Measurements from ENCODE around the gene UBL5.

UBL5 gene

GRCh38 chr19:9857920-9858746 is 30.4 kb downstream of the UBL5 start:
- Histone ChIP-seq H3K36me3 (no peaks in the 10 kb centered on the region), H3K4me3 (ENCODE audit: low read depth, low read length) (no peak overlapping the region), H3K27me3 (no peaks in the 10 kb centered on the region), H3K9me3 (no peaks in the 10 kb centered on the region), H3K4me1 (no peaks in the 10 kb centered on the region)
- no peak for DNase-seq
- TF ChIP-seq CTCF (IDR thresholded peaks at IDR 0.05; ENCODE audit: low read depth, low read length): no peak

GRCh38 chr19:9858766-9859165 is 31.0 kb downstream of the UBL5 start:
- no peak overlapping the region for H3K4me3 ChIP-seq (ENCODE audit: low read depth, low read length)
- no peak for TF ChIP-seq CTCF (IDR thresholded peaks at IDR 0.05; ENCODE audit: low read depth, low read length)

GRCh38 chr19:9860407-9860806 is 32.7 kb downstream of the UBL5 start:
- Histone ChIP-seq H3K9me3 (no peaks in the 10 kb centered on the region), H3K36me3 (no peaks in the 10 kb centered on the region), H3K27me3 (no peaks in the 10 kb centered on the region), H3K4me1 (no peaks in the 10 kb centered on the region), H3K4me3 (ENCODE audit: low read depth, low read length) (no peak overlapping the region)
- DNase-seq: no peak
- no peak for TF ChIP-seq CTCF (IDR thresholded peaks at IDR 0.05; ENCODE audit: low read depth, low read length)

More at GRCh38 chr19:9858766-9859165, 31.0 kb downstream of the UBL5 start:
- Histone ChIP-seq H3K9me3 (no peaks in the 10 kb centered on the region), H3K4me1 (no peaks in the 10 kb centered on the region), H3K27me3 (no peaks in the 10 kb centered on the region), H3K36me3 (no peaks in the 10 kb centered on the region)
- no peak for DNase-seq

GRCh38 chr19:9861503-9861902 is 33.8 kb downstream of the UBL5 start:
- Histone ChIP-seq H3K4me3 (ENCODE audit: low read depth, low read length) (no peak overlapping the region), H3K9me3 (no peaks in the 10 kb centered on the region), H3K27me3 (no peaks in the 10 kb centered on the region), H3K36me3 (no peaks in the 10 kb centered on the region), H3K4me1 (no peaks in the 10 kb centered on the region)
- DNase-seq: no peak
- no peak for TF ChIP-seq CTCF (IDR thresholded peaks at IDR 0.05; ENCODE audit: low read depth, low read length)

GRCh38 chr19:9862938-9863337 is 35.2 kb downstream of the UBL5 start:
- TF ChIP-seq CTCF (IDR thresholded peaks at IDR 0.05; ENCODE audit: low read depth, low read length): no peak
- Histone ChIP-seq H3K9me3 (no peaks in the 10 kb centered on the region), H3K27me3 (no peaks in the 10 kb centered on the region), H3K4me1 (no peaks in the 10 kb centered on the region), H3K4me3 (ENCODE audit: low read depth, low read length) (no peak overlapping the region), H3K36me3 (no peaks in the 10 kb centered on the region)
- DNase-seq: no peak

- Histone ChIP-seq H3K27me3 (no peaks in the 10 kb centered on the region; the same call in 1 of the 2 replicates), H3K4me1 (no peaks in the 10 kb centered on the region), H3K4me3 (ENCODE audit: low read depth, low read length) (no peak overlapping the region), H3K36me3 (no peaks in the 10 kb centered on the region), H3K9me3 (no peaks in the 10 kb centered on the region)
- no peak for TF ChIP-seq CTCF (IDR thresholded peaks at IDR 0.05; ENCODE audit: low read depth, low read length)
- DNase-seq: no peak
Observed at GRCh38 chr19:9863759-9864158, 36.0 kb downstream of the UBL5 start.
